Kidney (tissue), 14 donors: Measurements from ENCODE around the gene RAD51B. TPM values are rescaled to one million over a fixed set of nuclear protein-coding genes. Genes with fewer than 3 reads are reported as not detected.

Experiments
- DNase-seq, 5 donors: peaks; one replicate each; pipeline ENCODE4 v3.0.0-alpha.2; 2013 to 2020
- FAIRE-seq: peaks from 2 replicates; lab custom pipeline; 2012; peaks lifted over from hg19 to GRCh38; lab: Jason Lieb, UNC
- H3K27ac ChIP-seq, 2 donors: one replicate each; pipeline ENCODE4 v1.7.0; 2013; ENCODE audit warnings: low read depth in 2 of 2, low read length in 2 of 2, inconsistent platforms in 1 of 2
- H3K27me3 ChIP-seq: one replicate; pipeline ENCODE4 v1.7.1; 2013; ENCODE audit warnings: low read length, inconsistent platforms; ENCODE audit not compliant: control insufficient read depth, insufficient read depth
- H3K36me3 ChIP-seq, 3 donors: one replicate each; pipeline versions ENCODE4 v1.7.0 to v1.7.1; 2013; ENCODE audit warnings: low read length in 3 of 3, control low read depth in 1 of 3, inconsistent platforms in 1 of 3; ENCODE audit not compliant: insufficient read depth in 3 of 3, control insufficient read depth in 2 of 3
- H3K4me1 ChIP-seq, 3 donors: one replicate each; pipeline versions ENCODE4 v1.7.0 to v1.7.1; 2013; ENCODE audit warnings: low read length in 3 of 3, inconsistent platforms in 1 of 3, low read depth in 1 of 3; ENCODE audit not compliant: control insufficient read depth in 2 of 3, insufficient read depth in 2 of 3
- H3K4me3 ChIP-seq, 3 donors: one replicate each; pipeline versions ENCODE4 v1.7.0 to v1.8.1; 2013; ENCODE audit warnings: low read length in 3 of 3, control low read depth in 1 of 3, inconsistent platforms in 1 of 3
- H3K9ac ChIP-seq, 3 donors: one replicate each; pipeline versions ENCODE4 v1.7.0 to v1.7.1; 2013; ENCODE audit warnings: low read length in 3 of 3, control low read depth in 1 of 3, inconsistent platforms in 1 of 3
- H3K9me3 ChIP-seq, 3 donors: one replicate each; pipeline versions ENCODE4 v1.7.0 to v1.7.1; 2013; ENCODE audit warnings: low read length in 3 of 3, control low read depth in 1 of 3, inconsistent platforms in 1 of 3; ENCODE audit not compliant: control insufficient read depth in 2 of 3, insufficient read depth in 1 of 3
- CTCF ChIP-seq: IDR thresholded peaks from 3 replicates; pipeline ENCODE4 v1.5.1; 2012; ENCODE audit warnings: mild to moderate bottlenecking, moderate library complexity, borderline replicate concordance; ENCODE audit not compliant: insufficient read depth; ENCODE audit errors: extremely low read depth
- intact Hi-C: fragments of 100-400 bp; cut with DNase I; formaldehyde crosslinking; loops from one replicate; pipeline ENCODE4 v1.11.1; 2022
- polyA plus RNA-seq: library from polyadenylated mRNA; stranded (reverse); fragments of 350-450 nt; fragmentation: Illumina TruSeq; extraction: RNeasy Lipid Tissue Mini Kit (QIAGEN cat#74804); gene quantifications from one replicate; pipeline ENCODE4 v1.2.3, GENCODE V29; 2014; ENCODE audit warnings: low read depth, low replicate concordance; ENCODE audit not compliant: insufficient read depth
- total RNA-seq: library from RNA; stranded (reverse); fragmentation: NEBNext Ultra II Directional; extraction: Animal tissue kit (Norgen Biotek cat#: 25700); gene quantifications from one replicate; pipeline ENCODE4 v1.2.1, GENCODE V29; 2021
- donor health status: control.
- donor health status: control.
- donor health status: control.
- donor health status: control.
- donor health status: control.
- donor health status: DM: yes; HTN: yes; CAD: no.
- donor health status: Normal renal cell carcinoma (clear cell type).

RAD51B gene
- total and polyA plus RNA-seq, 2 donors from 2014 or later, result 6.9 to 18.0 TPM

GRCh38 chr14:68396461-68396860 is 576.9 kb downstream of the RAD51B start:
- Histone ChIP-seq H3K9me3 (no peaks in the 10 kb centered on the region), H3K4me3 (no peak overlapping the region), H3K27me3 (no peaks in the 10 kb centered on the region), H3K27ac (no peak overlapping the region), H3K9ac (no peak overlapping the region), H3K36me3 (no peaks in the 10 kb centered on the region), H3K4me1 (peaks cover 18 to 19% (median 18%) of the 10 kb centered on the region in 3 donors)
- FAIRE-seq, result no peak
- no peak for TF ChIP-seq CTCF
- intact Hi-C loops, result no loop called here
- no peak for DNase-seq

GRCh38 chr14:68397371-68397811 is 577.8 kb downstream of the RAD51B start:
- H3K36me3 ChIP-seq, result no peaks in the 10 kb centered on the region
- no peaks in the 10 kb centered on the region for H3K27me3 ChIP-seq
- FAIRE-seq, result no peak
- peaks cover 14 to 19% (median 18%) of the 10 kb centered on the region in 3 donors for H3K4me1 ChIP-seq
- no peak overlapping the region for H3K4me3 ChIP-seq
- no peak overlapping the region for H3K27ac ChIP-seq
- no peaks in the 10 kb centered on the region for H3K9me3 ChIP-seq
- H3K9ac ChIP-seq, result no peak overlapping the region
- no peak for TF ChIP-seq CTCF
- intact Hi-C loops, result no loop called here
- DNase-seq, result peak in 3 of 5 donors; percentile 19 to 77 (median 48)

- Histone ChIP-seq H3K9me3 (no peaks in the 10 kb centered on the region), H3K27me3 (no peaks in the 10 kb centered on the region), H3K4me1 (peaks cover 10 to 18% (median 15%) of the 10 kb centered on the region in 3 donors), H3K36me3 (no peaks in the 10 kb centered on the region), H3K9ac (no peak overlapping the region), H3K4me3 (no peak overlapping the region), H3K27ac (no peak overlapping the region)
- FAIRE-seq (no peak), DNase-seq (peak in 4 of 5 donors; percentile 71 to 92 (median 84))
- intact Hi-C loops, result no loop called here
- no peak for TF ChIP-seq CTCF
Observed at GRCh38 chr14:68397822-68398221, 578.2 kb downstream of the RAD51B start.

GRCh38 chr14:68398370-68398769 is 578.8 kb downstream of the RAD51B start:
- H3K4me1 ChIP-seq, result peaks cover 13 to 14% (median 13%) of the 10 kb centered on the region in 3 donors
- DNase-seq, result no peak
- H3K27me3 ChIP-seq, result no peaks in the 10 kb centered on the region
- H3K4me3 ChIP-seq, result no peak overlapping the region
- no peak for TF ChIP-seq CTCF
- H3K9me3 ChIP-seq, result no peaks in the 10 kb centered on the region
- no peak for FAIRE-seq
- H3K27ac ChIP-seq, result no peak overlapping the region
- H3K9ac ChIP-seq, result no peak overlapping the region
- intact Hi-C loops, result no loop called here
- no peaks in the 10 kb centered on the region for H3K36me3 ChIP-seq
